Measurements from ENCODE around the gene COL1A1.

The COL1A1 gene

DNA sequence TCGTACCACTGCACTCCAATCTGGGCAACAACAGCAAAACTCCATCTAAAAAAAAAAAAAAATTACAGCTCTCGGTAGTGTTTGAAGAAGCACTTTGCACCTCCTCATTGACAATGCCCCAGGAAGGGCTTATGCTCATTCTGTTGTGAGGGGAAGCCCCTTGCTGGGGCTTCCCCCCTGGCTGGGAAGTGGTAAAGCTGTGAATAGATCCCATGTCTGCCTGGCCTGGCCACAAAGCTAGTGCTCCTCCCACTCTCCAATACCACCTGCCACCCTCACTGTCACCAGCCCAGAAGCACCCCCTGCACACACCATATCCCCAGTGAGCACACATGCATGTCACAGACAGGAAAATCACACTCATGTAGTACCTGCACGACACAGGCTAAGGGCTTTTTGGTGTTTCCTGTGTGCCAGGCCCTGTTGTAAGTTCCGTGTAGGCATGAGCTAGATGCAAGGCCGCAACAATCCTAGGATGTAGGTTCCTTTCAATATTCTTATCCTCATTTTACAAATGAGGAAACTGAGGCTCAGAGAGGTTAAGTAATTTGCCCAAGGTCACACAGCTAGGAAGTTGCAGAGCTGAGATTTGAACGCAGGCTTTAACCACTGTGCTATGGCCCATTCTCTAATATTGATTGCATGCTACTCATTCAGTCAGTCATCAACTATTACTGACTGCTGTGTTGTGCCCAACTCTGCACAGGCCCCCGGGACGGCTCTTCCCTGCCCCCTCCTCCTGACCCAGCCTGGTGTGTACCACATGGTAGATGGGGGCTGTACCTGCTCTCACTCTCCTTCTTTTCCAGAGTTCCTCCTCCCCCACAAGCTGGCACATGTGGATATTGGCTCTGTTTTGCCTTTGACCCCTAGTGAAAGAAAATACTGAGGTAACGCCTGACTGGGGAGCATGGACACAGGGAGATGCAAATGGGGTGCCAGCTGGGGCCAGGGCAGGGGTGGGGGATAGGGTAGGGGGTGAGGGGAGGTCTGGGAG, 11.9 kb upstream of the COL1A1 start:
- in situ Hi-C loops (cut with MboI; ENCODE audit: low sequenced_read_pairs) = no loop called here

DNA sequence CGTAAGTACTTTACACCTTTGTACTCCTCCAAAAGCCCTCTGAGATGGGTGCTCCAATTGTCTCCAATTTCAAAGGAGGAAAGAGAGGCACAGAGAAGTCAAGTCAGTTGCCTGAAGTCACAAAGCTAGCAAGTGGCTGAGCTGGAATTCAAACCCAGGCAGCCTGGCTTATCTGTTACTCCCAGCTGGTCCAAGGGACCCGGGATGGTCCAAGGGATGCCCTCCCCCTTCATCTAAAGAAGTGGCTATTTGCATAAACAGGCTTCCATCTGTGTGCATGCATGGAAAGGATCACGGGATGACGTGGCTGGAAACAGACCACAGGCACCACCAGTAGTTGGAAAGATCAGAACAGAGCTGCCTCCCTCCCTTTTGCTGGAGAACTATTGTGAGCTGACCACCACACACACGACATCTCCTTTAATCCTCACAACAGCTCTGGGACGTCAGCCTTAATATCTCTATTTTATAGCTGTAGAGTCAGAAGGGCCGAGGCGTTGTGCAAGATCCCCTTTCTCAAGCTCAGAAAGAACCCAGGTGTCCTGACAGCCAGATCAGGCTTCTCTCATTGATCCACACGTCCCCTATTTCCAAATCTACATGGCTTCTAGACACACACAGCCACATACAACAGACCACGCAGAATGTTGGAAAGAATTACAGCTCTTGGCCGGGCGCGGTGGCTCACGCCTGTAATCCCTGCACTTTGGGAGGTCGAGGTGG, 10.9 kb upstream of the COL1A1 start:
- in situ Hi-C loops (cut with MboI; ENCODE audit: low sequenced_read_pairs) = no loop called here

DNA sequence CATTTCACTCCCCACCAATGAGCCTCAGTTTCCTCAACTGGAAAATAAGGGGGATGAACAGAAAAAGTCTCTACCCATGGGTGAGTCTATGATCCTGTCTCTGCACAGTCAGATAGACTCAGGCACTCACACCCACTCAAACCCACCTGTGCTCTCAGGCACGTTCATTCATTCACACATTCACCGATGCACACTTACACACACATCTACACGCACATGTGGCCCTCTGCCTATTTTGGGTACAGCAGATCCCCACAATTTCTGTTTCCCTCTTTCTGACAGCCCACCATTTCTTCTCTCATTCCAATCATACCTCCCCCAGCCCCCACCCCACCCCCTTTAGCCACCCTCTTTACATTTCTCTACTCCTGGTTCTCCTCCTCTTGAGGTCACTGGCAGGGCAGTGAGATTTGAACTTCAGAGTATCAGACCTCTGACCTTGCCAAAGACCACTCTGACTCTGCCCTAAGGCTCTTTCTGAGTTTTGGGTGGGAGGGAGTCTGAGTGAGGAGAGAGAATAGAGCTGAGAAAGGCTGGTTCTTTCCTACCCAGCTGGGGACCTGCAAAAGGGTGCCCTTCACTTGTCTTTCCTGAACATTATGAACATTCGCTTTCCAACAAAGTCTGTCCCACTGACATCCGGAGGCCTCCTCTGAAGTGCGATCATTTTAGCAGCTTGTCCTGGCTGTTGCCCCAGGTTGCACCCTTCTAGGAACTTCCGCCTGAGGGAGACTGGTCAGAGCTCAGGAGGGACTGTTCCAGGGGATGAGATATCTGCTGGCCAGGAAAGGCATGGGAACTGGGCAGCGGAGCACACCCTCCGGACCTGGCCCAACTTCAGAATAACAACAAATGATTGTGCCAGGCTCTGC, 10.1 kb upstream of the COL1A1 start:
- in situ Hi-C loops (cut with MboI; ENCODE audit: low sequenced_read_pairs) = no loop called here

DNA sequence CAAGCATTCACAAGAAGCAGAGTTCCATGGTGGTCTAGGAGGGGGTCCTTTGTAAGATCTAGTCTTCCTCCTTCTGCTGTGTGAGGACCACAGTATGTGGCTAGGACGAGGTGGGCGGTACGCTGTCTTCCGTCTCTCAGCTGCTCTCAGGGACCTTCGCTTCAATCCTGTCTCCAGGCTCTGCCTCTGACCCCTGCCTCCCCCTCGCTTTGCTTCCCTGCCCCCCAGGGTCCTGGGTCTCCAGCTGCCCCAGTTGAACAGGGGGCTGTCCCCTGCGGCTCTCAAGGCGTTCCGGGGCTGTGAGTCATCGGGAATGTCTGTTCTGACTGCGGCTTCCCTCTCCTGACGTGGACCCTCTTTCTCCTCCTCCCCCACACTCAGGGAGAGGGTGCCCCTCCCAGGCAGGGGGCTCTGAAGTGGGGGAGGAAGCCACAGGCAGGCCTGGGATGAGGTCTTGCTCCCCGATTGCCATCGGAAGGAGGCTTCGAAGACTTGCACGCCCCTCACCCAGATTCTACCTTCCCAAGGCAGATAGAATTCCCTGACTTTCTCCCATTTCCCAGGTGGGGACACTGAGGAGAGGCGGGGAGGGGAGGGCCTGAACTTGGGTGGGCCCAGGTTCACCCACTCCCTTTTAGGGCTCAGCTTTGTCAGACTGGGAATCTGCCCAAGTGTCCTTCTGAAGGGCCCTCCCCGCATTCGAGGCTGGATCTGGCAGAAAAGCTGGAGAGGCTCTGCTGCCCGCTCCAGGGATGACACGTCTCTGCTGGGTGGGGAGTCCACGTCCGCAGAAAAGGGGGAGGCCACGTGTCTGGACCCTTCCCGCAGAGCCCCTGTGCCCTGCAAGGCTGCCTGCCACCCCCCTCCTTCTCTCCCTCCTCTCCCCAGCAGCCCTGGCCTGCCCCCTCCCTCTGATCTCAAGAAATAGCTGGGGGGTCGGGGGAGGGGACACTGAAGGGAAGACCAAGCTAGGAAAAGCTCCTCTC, 9.1 kb upstream of the COL1A1 start:
- in situ Hi-C loops (cut with MboI; ENCODE audit: low sequenced_read_pairs) = no loop called here

DNA sequence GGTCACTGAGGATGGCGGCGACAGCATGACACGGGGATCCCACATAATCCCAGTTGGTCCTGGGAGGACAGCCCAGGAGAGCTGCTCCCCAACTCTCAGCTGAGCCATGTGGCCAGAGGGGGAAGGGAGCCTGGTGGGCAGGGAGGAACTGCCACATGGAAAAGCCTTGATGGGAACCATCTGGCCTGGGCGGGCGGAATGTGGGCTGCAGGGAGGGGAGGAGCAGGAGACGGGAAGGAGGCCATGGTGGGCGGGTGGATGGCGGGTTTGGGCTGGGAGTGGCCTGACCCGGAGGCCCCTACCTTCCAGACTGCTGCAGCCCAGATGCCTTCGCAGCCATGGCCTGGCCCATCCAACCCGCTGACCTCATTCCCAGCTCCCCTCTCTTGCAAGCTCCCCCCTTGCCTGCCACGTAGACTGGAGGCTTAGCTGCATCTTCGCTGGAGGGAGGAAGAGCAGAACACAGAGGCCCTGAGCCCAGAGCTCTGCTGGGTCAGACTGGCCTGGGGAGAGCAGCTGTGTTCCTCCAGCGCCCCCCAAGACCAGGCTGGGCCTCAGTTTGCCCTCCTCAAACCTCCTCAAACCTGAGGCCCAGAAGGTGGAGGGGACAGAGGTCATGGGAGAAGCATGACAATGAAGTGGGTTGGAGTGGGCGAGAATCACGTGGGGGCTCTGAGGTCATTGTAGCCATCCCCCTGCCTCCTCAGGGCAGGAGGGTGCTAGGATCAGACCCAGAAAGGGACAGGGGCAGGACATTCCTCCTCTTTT, 8.2 kb upstream of the COL1A1 start:
- in situ Hi-C loops (cut with MboI; ENCODE audit: low sequenced_read_pairs) = no loop called here

DNA sequence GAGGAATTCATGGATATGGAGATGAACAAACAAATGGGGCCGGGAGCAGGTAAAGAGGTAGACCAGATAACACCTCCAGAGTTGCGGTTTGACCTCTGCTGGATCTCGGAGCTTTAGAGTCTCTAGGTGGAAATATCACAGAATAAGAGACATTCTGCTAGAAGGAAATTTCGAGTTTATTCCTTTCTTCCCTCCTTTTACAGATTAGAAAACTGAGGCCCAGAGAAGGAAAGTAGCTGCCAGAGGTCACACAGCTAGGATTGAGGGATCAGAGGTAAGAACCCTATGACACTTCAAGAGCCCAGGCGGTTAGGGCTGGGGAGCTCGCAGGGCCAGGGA, 7.7 kb upstream of the COL1A1 start:
- in situ Hi-C loops (cut with MboI; ENCODE audit: low sequenced_read_pairs) = no loop called here

DNA sequence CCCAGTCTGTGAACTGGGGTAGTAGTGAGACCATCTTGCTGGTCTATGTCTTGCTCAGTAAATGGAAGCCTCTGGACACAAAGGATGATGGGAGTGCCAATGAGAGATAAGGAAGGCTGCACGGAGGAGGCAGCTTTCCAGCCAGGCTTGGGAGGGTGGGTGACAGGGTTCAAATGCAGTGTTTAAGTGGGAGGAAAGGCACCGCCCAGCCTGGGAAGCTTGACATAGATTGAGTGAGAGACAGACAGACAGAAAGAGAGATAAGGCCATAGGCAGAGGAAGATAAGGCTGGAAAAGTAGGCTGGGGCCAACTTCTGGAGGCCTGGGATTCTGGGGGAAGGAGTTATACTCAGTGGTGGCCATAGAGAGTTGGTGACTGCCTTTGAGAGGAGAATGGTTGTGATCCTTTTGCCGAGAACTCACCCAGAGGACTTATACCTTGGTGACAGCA, 7.2 kb upstream of the COL1A1 start:
- in situ Hi-C loops (cut with MboI; ENCODE audit: low sequenced_read_pairs) = no loop called here

DNA sequence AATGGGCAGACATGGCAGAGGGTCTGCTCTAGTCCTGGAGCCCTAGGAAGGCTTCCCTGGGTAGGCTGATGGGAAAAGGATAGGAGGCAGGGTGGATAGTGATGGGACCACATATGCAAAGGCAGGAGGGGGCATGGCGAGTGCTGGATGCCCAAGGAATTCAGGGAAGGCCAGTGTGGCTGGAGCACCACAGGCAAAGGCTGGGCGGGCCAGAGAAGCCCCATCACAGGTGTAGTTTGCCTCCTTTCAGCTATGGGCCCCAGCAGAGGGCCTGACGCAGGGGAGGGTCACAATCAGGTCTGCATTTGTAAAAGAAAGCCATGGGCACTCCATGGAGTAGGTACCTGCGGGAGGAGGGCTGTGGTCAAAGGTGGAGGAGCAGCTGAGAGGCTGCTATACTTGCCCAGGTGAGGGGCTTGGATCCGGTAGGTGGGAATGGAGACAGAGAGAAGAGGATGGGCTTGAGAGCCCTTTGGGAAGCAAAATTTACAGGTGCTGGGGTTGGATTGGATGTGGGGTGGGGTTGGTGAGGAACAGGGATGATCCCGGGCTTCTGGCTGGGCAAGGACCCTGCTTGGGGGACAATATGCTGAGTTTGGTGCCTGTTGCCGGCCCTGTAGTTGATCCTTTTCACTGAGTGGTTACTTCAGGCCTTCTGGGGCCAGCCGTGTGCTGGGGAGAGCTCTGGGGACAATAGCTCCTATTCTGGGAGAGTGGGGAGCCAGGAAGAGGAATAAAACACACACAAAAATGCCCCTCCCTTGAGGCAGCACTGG, 6.5 kb upstream of the COL1A1 start:
- in situ Hi-C loops (cut with MboI; ENCODE audit: low sequenced_read_pairs) = no loop called here

DNA sequence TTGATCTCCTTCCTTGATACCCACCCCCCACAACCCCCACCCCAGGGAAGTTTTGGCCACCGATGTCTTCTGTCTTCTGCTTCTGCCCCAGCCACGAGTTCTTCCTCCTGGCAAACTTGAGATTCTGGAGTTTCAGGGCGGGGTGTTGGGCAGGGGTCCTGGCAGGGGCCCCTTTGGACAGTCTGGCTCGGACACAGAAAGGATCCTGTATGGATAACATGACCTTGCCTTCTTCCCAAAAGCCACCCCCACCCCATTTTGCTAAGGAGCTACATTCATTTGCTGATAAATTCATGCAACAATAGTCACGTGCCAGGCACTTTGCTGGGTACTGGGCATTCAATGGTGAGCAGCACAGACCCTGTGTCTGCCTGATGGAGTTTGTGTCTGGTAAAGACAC, 5.9 kb upstream of the COL1A1 start:
- in situ Hi-C loops (cut with MboI; ENCODE audit: low sequenced_read_pairs) = no loop called here

DNA sequence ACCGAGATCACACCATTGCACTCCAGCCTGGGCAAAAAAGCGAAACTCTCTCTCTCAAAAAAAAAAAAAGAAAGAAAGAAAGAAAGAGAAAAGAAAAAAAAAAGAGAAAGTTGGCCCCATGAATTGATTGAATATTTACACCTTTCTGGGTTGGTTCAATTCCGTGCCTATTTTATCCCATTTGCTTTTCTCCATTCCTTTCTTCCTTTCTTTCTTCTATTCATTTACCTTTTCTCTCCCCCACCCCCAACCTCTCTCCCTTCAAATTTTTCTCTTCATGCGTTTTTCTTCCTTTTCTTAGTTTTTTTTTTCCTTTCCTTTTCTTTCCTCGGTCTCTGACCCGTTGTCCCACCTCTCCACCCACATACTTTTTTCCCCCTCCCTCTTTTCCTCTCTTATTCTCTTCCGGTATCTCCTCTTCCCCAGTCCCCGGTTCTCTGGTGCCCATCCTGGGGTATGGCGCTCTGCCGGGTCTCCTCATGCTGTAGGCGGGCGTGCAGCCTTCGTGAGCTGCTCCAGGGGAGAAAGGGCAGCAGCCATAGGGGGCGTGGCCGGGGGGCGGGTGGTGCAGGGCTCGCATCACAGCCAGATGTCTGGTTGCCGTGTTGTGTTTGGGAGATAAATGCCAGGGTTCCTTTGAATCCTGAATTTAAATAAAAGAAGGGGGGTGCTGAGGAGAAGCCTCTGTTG, 5.3 kb upstream of the COL1A1 start:
- in situ Hi-C loops (cut with MboI; ENCODE audit: low sequenced_read_pairs) = no loop called here

DNA sequence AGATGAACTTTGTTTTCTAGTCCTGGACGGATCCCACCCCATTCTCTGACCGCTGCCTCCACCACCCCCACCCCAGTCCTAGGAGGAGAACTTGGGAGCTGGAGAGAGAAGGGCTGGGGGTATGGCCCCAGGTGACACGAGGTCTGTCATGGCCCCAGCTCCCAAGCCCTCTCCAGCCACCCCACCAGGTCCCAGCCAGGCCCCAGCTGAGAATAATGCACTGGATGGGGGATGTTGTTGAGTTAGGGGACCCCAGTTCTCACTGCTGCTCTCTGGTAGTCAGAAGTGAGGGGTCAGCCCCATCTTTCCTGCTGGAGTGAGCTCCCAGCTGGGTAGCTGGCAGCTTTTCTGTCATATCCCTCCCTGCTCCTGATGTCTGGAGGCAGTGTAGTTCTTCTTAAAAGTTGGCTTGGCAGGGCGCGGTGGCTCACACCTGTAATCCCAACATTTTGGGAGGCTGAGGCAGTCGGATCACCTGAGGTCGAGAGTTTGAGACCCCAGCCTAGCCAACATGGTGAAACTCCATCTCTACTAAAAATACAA, 4.6 kb upstream of the COL1A1 start:
- in situ Hi-C loops (cut with MboI; ENCODE audit: low sequenced_read_pairs) = no loop called here

DNA sequence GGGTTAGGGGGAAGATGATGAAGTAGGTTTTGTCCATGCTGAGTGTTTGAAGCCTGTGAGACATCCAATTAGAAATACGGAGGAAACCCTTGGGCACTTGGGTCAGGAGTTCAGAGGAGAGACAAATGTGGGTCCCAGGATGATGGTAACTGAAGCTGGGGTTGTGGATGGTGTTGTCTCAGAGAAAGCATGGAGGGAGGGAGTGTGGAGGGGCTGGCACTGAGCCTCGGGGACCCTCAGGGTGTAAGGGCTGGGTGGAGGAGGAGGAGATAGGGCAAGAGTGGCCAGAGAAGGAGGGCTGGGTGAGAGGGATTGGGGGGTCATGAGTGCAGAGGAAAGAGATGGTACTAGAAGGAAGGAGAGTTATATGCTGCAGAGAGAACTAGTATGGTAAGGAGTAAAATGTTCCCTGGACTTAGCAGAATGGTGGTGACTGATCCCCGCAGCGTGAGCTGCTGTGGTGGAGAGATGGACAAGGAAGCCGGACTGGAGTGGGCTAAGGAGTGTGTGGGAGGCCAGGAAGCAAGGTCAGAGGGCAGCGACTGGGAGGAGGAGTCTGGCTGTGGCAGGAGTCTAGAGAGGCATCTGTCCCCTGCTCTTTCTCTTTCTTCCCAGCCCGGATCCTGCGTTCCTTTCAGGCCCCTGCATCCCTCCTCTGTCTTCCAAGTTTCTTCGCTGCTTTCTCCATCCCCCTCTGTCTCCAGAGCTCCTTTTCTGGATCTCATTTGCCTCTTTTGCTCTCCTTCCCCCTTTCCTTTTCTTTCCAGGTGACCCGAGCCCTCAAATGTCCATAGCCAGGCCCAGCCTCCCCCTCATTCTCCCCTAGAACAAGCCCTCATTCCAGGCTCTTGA, 3.9 kb upstream of the COL1A1 start:
- in situ Hi-C loops (cut with MboI; ENCODE audit: low sequenced_read_pairs) = no loop called here

DNA sequence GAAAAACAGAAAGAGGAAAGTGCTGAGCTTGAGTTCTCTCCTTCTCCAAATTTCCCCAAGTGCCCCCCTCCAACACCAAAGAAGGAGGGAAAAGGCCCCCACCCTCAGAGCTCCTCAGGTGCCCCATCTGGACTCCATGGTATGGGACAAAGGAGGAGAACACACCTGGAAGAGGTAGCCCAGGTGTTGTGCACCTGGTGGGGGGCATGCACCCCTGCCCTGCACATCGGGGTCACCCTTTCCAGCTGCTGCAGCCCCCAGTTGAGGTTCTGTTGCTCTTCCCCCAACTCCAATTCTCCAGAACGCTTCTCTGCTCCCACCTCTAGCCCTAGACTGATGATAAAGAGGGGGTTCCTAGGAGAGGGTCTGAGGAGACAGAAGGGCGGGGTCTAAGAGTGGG, 3.0 kb upstream of the COL1A1 start:
- in situ Hi-C loops (cut with MboI; ENCODE audit: low sequenced_read_pairs) = no loop called here

DNA sequence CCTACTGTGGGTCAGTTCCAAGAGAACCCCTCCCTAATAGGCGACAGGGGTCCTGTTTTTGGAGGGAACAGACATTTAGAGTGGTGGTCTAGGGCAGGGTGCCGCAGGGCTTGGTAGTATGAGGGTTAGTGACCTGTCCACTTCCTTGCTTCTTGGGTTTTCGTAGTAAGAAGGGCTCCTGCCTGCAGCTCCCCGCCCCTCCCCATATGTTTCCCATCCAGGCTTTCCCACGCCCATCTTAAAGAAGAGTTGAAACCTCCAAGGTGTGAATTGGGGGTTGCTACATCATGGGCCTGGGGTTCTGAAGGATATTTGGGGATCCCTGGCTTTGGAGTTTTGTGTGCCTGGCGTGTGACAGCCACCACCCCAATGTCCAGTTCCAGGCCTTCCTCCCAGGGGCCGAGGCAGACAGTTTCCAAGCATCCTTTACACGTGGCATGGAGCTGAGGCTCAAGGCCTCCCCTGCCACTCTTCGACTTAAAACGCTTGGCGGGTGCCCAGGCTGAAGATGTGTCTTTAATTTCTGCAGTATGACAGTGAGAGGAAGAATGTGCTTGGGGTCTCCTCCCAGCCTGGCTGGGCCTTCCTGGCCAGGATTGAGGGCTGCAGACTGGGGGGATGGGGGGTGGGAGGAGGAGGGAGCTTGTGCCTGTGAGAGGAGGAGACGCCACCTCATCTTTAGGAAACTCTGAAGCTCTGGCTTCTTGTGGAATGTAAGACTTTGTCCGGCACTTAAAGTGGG, 2.3 kb upstream of the COL1A1 start:
- in situ Hi-C loops (cut with MboI; ENCODE audit: low sequenced_read_pairs) = no loop called here

DNA sequence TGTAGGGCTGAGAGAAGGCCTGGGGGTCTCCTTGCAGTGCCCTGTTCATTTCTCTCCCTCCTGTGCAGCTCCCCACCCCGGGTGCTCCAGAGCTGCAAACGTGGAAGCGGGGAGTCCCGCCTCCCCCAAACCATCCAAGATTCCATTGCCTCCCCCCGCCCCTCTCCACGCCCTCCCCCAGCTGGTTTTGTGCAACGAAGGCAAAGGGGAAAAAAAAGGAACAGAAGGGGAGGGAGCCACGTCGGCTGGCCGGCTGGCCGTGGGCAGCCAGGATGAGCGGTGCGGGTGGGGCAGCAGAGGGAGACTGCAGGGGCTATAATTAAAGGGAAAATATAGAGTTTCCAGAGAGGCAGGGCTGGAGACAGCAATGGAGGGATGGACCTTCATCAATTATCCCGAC, 1.7 kb upstream of the COL1A1 start:
- in situ Hi-C loops (cut with MboI; ENCODE audit: low sequenced_read_pairs) = no loop called here

Measured in HL-60/S4 treated with phorbol 12-myristate 13-acetate at 8.2 ng/mL for 4 days and 3 days (cell line).